GM18868 (cell line): ENCODE data around the gene NR2F2.

Experiments
- ATAC-seq: cut with Tn5 transposase; IDR thresholded peaks from one replicate; pipeline ENCODE4 v1.9.1; 2021; ENCODE audit warnings: mild to moderate bottlenecking, moderate library complexity; ENCODE audit not compliant: unreplicated experiment

The NR2F2 gene

GRCh38 chr15:96341513-96342405 is 11.3 kb downstream of the NR2F2 start:
- no peak for ATAC-seq

DNA sequence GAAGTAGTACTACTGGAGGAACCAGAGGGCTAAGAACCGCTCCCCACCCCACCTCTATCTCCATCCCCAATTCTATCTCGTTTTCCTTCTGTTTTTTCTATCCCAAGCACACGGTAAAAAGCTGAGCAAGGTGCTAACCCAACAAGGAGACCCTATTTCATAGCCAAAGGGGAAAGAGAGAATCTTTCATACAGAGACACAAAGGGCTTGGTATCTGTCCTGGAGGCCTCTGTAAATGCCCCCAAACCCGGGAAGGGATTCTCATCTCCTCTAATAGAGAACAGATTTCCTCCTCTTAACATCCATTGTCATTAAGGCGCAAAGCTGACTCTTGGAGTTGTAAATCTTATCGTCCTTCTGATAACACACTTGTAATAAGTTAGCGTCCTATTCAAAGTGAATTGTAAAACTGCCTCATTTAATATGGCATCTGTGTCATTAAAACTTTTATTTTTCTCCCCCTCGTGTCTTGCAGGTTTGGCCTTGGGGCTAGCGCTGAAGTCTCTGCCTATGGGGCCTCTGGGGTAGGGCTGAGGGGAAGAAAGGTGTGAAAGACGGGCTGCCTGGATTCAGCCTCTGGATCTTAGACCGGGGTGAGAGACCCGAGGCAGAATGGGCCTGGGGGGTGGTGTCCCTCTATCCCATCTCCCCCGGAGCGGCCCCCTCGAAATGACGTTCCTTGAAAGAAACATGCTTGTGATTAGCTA is 12.1 kb downstream of the NR2F2 start:
- ATAC-seq = no peak

GRCh38 chr15:96343113-96344059 is 12.9 kb downstream of the NR2F2 start:
- no peak for ATAC-seq

DNA sequence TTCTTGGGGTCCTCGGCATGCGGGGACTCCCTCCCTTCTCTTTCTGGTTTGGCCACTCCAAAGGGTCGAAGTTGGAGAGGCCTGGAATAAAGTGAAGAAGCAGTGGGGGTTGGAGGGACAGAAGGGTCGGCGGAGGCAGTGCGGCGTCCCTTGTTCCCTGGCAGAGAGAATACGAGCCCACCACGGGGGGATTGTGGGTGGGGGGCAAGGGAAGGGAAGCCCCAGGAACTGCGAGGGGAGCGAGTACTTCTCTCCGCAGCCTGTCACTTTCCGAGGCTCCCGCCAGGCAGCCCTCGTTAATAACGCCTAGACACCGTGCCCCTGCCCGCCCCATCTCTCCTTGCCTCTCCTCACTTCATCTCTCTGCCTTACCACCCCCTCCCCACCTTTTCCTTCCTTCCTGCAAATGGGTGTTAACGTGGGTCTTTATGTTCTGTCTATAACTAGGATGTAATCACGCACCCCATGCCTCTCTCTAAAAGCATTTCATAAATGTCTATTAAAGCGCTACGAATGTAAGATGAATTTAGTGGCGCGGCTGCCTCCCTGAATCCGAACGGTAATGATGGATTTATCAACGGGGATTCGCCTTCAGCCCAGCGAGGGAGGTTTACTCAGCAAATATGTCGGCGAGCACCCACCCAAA is 13.7 kb downstream of the NR2F2 start:
- no peak for ATAC-seq

- ATAC-seq = no peak
These were observed 14.4 kb downstream of the NR2F2 start for GRCh38 chr15:96344706-96345559.

GRCh38 chr15:96345560-96346399 is 15.3 kb downstream of the NR2F2 start:
- ATAC-seq = peak; percentile 58

- ATAC-seq = no peak
These were observed 16.0 kb downstream of the NR2F2 start for GRCh38 chr15:96346409-96346970.

GRCh38 chr15:96347181-96348111 is 16.9 kb downstream of the NR2F2 start:
- ATAC-seq = no peak

DNA sequence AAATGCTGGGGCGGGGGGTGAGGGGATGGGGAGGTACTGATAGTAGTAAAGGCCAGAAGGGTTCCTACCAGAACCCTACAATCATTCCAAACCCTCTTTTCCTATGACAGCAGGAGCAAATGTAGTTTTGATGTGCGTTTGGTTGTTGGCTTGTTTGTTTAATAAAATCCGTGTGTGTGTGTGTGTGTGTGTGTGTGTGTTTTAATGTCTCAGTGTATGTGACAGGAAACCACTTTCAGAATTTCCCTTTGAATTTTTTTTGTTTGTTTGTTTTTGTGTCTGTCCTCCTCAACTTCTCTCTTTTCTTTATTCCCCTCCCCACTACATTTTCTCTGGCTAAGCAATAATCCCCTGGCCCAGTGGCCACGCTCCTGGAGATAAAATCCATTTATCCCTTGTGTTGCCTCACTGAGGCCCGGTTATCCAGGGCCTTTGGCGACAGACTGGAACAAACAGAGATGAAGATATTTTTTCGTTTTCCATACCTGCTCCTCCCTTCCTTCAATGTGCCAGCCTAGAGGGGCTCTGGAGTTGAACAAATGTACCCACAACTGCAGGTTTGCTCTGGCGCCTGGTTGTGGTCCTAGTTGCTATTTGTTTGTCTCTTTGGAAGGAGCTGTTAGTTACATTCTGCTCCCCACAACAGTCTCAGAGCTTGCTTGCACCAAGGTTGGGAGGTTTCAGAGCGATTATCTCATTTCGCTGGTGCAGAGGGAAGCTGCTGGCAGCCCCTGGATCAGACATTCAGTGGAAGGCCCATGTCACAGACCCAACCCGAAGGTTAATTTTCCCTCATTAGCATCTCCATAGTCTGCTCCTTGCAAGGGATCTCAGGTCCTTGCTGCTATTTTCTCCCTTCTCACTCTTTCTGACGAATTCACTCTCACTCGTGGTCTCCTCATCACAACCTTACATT is 17.9 kb downstream of the NR2F2 start:
- ATAC-seq = no peak

DNA sequence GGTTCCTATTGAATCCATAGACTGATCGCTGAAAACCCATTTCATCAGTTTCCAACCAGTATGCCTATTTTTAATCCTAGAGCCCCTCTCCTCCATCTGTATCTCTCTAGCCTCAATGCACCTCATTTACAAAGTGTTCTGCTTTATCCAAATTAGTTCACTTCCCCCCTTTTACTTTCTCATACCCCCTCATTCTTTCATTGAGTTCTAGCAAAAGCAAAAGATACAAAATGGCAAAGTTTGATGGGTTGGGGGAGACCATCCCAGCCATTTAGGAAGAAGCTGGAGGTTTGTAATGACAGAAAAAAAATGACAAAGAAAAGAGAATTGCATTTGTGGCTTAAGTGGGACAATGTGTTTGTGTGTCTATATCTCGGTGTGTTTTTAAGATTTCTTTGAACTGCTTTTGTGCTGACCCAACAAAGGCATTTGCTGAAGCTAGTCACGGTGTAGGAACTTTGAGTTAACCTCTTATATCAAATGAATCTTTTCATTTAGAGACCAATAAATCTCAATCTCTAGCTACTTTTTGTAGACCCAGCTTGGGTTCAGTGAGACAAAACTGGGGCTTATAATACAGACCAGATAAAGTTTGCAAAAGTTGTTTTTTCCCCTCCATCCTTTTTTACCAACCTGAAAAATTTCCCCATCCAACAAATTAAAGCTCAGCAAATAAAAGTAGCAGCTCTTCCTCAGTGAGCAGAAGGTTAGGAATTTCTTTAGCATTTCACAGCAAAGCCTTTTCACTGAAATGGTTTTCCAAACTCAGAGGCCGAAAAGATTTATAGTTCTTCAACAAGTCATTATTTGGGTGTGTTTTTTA is 18.7 kb downstream of the NR2F2 start:
- no peak for ATAC-seq

GRCh38 chr15:96349857-96350720 is 19.6 kb downstream of the NR2F2 start:
- ATAC-seq = no peak

- ATAC-seq = no peak
These were observed 20.6 kb downstream of the NR2F2 start for GRCh38 chr15:96350934-96351724.

DNA sequence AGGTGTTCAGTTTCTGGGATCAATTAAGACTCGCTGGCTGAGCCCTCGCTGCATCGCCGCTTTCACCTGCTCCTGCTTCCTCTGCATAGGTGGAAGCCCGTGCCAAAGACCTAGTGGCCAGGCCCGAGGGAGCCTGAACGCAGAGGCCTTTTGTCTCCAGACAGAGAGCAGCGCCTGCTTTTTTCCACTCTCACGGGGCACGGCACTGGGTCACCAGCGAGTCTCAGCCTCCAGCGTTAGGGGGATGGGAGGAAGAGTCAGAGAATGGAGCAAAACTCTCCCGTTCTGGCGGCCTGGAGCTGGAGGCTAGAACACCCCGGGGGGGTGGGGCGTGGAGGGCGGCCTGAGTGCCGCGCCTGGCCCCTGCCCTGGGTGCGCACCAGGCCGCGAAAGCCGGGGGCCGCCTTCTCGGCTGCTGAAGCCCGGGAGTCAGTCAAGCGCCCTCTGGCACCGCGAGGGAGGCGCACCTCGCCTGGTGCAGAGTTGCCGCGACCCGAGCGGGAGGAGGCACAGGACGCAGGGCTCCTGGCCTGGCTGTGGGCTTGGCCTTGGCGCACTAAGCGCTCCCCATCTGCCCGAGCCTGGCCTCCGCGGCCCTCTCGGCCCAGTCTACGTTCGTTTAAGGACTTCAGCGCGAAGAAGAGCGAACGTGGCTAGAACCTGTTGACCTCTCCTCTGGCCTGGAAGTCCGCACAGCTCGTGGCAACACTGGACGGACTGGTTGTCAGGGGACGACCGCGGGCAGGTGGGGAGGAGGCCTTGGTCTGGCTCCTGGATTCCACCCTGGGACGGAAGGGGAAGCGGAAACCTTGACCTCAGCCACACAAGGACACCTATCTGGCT is 21.5 kb downstream of the NR2F2 start:
- no peak for ATAC-seq
